Loucy (cell line): Measurements from ENCODE around the gene ARL3.

Experiments
- H2AFZ ChIP-seq: fragments of 200-600 bp; sonication (generic); 2 replicates; pipeline ENCODE4 v1.6.0; 2016; ENCODE audit warnings: antibody characterized with exemption, mild to moderate bottlenecking, low read length, moderate library complexity
- H3F3A ChIP-seq: fragments of 200-600 bp; 2 replicates; pipeline ENCODE4 v1.6.0; 2016; ENCODE audit warnings: antibody characterized with exemption, low read depth, mild to moderate bottlenecking
- H3K27me3 ChIP-seq: fragments of 200-600 bp; sonication (generic); 2 replicates; pipeline ENCODE4 v1.6.1; 2014; ENCODE audit warnings: low read length, mild to moderate bottlenecking; ENCODE audit not compliant: insufficient read depth, poor library complexity, severe bottlenecking
- H3K36me3 ChIP-seq: fragments of 200-600 bp; sonication (generic); 2 replicates; pipeline ENCODE4 v1.6.1; 2016; ENCODE audit warnings: low read length; ENCODE audit not compliant: insufficient read depth
- H3K4me1 ChIP-seq: fragments of 200-600 bp; sonication (generic); 2 replicates; pipeline ENCODE4 v1.5.1; 2014; ENCODE audit warnings: low read length, mild to moderate bottlenecking; ENCODE audit not compliant: insufficient read depth, poor library complexity, severe bottlenecking
- H3K4me2 ChIP-seq: fragments of 200-600 bp; sonication (generic); 2 replicates; pipeline ENCODE4 v1.6.0; 2014; ENCODE audit warnings: antibody characterized with exemption, low read length, low read depth, mild to moderate bottlenecking; ENCODE audit not compliant: poor library complexity, severe bottlenecking
- H3K4me3 ChIP-seq: fragments of 200-600 bp; sonication (generic); 2 replicates; pipeline ENCODE4 v1.5.1; 2014; ENCODE audit warnings: low read length, mild to moderate bottlenecking, mixed read lengths; ENCODE audit not compliant: poor library complexity, severe bottlenecking
- H3K79me2 ChIP-seq: fragments of 200-600 bp; sonication (generic); 2 replicates; pipeline ENCODE4 v1.6.1; 2014; ENCODE audit warnings: low read length; ENCODE audit not compliant: insufficient read depth
- H3K9ac ChIP-seq: fragments of 200-600 bp; sonication (generic); 2 replicates; pipeline ENCODE4 v1.6.0; 2014; ENCODE audit warnings: mild to moderate bottlenecking, low read depth, low read length, moderate library complexity; ENCODE audit not compliant: poor library complexity, severe bottlenecking
- H3K9me2 ChIP-seq: fragments of 200-600 bp; sonication (generic); replicated peaks from 2 replicates; pipeline ENCODE4 v1.6.1; 2016; ENCODE audit warnings: low read depth, low read length, mixed read lengths
- H3K9me3 ChIP-seq: fragments of 200-600 bp; sonication (generic); 2 replicates; pipeline ENCODE4 v1.6.1; 2014; ENCODE audit warnings: mild to moderate bottlenecking, antibody characterized with exemption, low read length, low read depth; ENCODE audit not compliant: insufficient read depth
- H4K20me1 ChIP-seq: fragments of 200-600 bp; sonication (generic); 2 replicates; pipeline ENCODE4 v1.6.0; 2014; ENCODE audit warnings: antibody characterized with exemption, low read length, mild to moderate bottlenecking; ENCODE audit not compliant: insufficient read depth, poor library complexity, severe bottlenecking
- CTCF ChIP-seq: fragments of 200-600 bp; sonication (generic); conservative IDR thresholded peaks from 2 replicates; pipeline ENCODE4 v1.5.1; 2014; ENCODE audit warnings: mild to moderate bottlenecking, antibody characterized with exemption, low read length
- EZH2phosphoT487 ChIP-seq: fragments of 200-600 bp; IDR thresholded peaks from 2 replicates; pipeline ENCODE4 v1.6.1; 2018; ENCODE audit warnings: antibody characterized with exemption, mild to moderate bottlenecking, moderate library complexity, borderline replicate concordance

ARL3 gene

DNA sequence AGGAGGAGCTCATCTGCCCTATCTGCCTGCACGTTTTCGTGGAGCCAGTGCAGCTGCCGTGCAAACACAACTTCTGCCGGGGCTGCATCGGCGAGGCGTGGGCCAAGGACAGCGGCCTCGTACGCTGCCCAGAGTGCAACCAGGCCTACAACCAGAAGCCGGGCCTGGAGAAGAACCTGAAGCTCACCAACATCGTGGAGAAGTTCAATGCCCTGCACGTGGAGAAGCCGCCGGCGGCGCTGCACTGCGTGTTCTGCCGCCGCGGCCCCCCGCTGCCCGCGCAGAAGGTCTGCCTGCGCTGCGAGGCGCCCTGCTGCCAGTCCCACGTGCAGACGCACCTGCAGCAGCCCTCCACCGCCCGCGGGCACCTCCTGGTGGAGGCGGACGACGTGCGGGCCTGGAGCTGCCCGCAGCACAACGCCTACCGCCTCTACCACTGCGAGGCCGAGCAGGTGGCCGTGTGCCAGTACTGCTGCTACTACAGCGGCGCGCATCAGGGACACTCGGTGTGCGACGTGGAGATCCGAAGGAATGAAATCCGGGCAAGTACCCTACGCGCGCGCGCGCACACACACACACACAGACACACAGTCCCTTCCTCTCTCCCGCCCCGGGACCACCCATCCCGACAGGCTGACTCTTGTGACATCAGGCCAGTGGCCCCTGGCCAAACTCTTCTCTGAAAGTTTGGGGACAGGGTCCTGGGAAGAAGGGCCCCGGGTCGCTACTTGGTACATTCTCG is 69.4 kb downstream of the ARL3 start:
- Histone ChIP-seq H3K9ac (peak overlapping the region; percentile 98), H3K36me3 (no peaks in the 10 kb centered on the region), H3K4me2 (peak overlapping the region; percentile 100), H3F3A (0 out of 2 replicates have a peak, but pooled peaks cover 6% of the 10 kb centered on the region), H2AFZ (no peak overlapping the region), H4K20me1 (peaks cover 53% of the 10 kb centered on the region), H3K27me3 (no peaks in the 10 kb centered on the region), H3K4me3 (peak overlapping the region; percentile 86), H3K9me3 (no peaks in the 10 kb centered on the region), H3K9me2 (no peaks in the 10 kb centered on the region), H3K4me1 (peaks cover 44% of the 10 kb centered on the region), H3K79me2 (peaks cover 72% of the 10 kb centered on the region)
- TF ChIP-seq EZH2phosphoT487 = no peak
- TF ChIP-seq CTCF = peak; percentile 68

GRCh38 chr10:102644066-102644645 is 70.0 kb downstream of the ARL3 start, which contains the start of gene TRIM8:
TSS of gene TRIM8 (plus strand) at chr10:102644479. CDS start at chr10:102644618, 139 bp downstream.
- H4K20me1 ChIP-seq = peaks cover 47% of the 10 kb centered on the region
- peak within 1 kb of the TSS; percentile 86 for H3K4me3 ChIP-seq
- H2AFZ ChIP-seq = no peak within 1 kb of the TSS
- no peaks in the 10 kb centered on the region for H3K27me3 ChIP-seq
- H3K9me2 ChIP-seq = no peaks in the 10 kb centered on the region
- peak within 1 kb of the TSS; percentile 100 for H3K4me2 ChIP-seq
- H3K4me1 ChIP-seq = peaks cover 37% of the 10 kb centered on the region
- H3K9me3 ChIP-seq = no peaks in the 10 kb centered on the region
- TF ChIP-seq EZH2phosphoT487 (no peak), CTCF (no peak)
- H3K79me2 ChIP-seq = peaks cover 65% of the 10 kb centered on the region
- H3K9ac ChIP-seq = peak within 1 kb of the TSS; percentile 98
- H3F3A ChIP-seq = 0 out of 2 replicates have a peak, but pooled peaks cover 10% of the 10 kb centered on the region
- H3K36me3 ChIP-seq = no peaks in the 10 kb centered on the region

DNA sequence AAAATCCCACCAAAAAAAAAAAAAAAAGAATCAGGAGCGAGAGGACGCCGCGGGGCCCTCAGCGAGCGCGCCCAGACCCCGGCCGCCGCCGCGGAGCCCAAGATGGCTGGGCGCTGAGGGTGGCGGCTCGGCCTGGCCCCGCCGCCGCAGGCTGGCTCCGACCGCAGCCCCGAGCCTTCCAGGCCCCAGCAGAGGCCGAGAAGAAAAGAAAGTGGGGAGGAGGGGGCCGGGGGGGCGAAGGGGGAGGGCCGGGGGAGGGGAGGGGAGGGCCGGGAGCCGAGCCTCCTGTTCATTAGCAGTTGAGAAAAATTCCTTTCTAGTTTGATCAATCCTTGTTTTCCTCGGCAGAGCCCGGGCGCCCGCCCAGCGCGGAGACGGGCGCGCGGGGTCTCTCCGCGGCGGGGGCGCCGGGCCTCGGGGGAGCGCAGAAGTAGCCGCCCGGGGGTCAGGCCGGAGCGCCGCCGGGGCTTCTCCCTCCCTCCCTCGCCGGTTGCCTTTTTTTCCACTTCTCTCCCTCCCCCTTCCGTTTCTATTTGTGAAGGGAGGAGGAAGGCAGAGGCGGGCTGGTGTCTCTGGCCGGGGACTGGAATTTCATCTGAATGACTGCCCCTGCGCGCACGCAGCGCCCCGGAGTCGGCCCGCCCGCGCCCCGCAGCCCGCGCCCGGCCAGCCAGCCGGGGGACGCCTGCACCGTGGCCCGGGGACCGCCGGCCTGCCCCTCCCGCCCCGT is 70.7 kb downstream of the ARL3 start:
- Histone ChIP-seq H3F3A (0 out of 2 replicates have a peak, but pooled peaks cover 10% of the 10 kb centered on the region), H3K4me2 (peak overlapping the region; percentile 100), H3K9me3 (no peaks in the 10 kb centered on the region), H3K9ac (peak overlapping the region; percentile 98), H3K4me1 (peaks cover 31% of the 10 kb centered on the region), H3K27me3 (no peaks in the 10 kb centered on the region), H2AFZ (no peak overlapping the region), H4K20me1 (peaks cover 40% of the 10 kb centered on the region), H3K4me3 (peak overlapping the region; percentile 86), H3K79me2 (peaks cover 59% of the 10 kb centered on the region), H3K36me3 (no peaks in the 10 kb centered on the region), H3K9me2 (no peaks in the 10 kb centered on the region)
- TF ChIP-seq EZH2phosphoT487 = no peak
- no peak for TF ChIP-seq CTCF
